Panc1 (cell line): ENCODE data around the gene GTF3A. TPM values are rescaled to one million over a fixed set of nuclear protein-coding genes. Genes with fewer than 3 reads are reported as not detected.

Source experiments
- ATAC-seq: fragments of 200-7000 bp; cut with Tn5 transposase; 2 replicates; pipeline ENCODE4 v1.9.1; 2020; ENCODE audit warnings: mild to moderate bottlenecking, moderate library complexity
- BruUV-seq: library from RNA; stranded (reverse); fragments of 400-500 nt; replicated peaks from 2 replicates; lab custom pipeline; 2021; lab: Mats Ljungman, UMichigan
- CTCF ChIA-PET: fragments of 300-600 bp; sonication (Branson Sonifier 250); formaldehyde crosslinking; loops from one replicate; lab custom pipeline; 2022; ENCODE audit warnings: antibody characterized with exemption; lab: Charles Lee
- POLR2A ChIA-PET: fragments of 300-600 bp; sonication (Branson Sonifier 250); formaldehyde crosslinking; loops from one replicate; lab custom pipeline; 2022; ENCODE audit warnings: antibody characterized with exemption; lab: Charles Lee
- DNase-seq: peaks from one replicate; pipeline ENCODE4 v3.0.0-alpha.2; 2010; ENCODE audit warnings: low read depth, low spot score
- H3K27ac ChIP-seq: 2 replicates; pipeline ENCODE4 v1.5.1; 2011; ENCODE audit warnings: mild to moderate bottlenecking, low read length, inconsistent platforms
- H3K27me3 ChIP-seq: fragments of 200-500 bp; sonication (Bioruptor generic); 2 replicates; pipeline ENCODE4 v1.6.0; 2014; ENCODE audit warnings: low read length, inconsistent platforms; ENCODE audit not compliant: control insufficient read depth, insufficient read depth
- H3K36me3 ChIP-seq: fragments of 200-500 bp; sonication (Bioruptor generic); 2 replicates; pipeline ENCODE4 v1.5.1; 2014; ENCODE audit warnings: inconsistent platforms, mild to moderate bottlenecking, low read length, moderate library complexity; ENCODE audit not compliant: control insufficient read depth, insufficient read depth
- H3K4me1 ChIP-seq: 2 replicates; pipeline ENCODE4 v1.5.1; 2011; ENCODE audit warnings: inconsistent platforms, mild to moderate bottlenecking, low read length, moderate library complexity; ENCODE audit not compliant: control insufficient read depth, insufficient read depth
- H3K4me3 ChIP-seq, 2 experiments: 2 replicates each; pipeline ENCODE4 v1.5.1; 2011 to 2012; ENCODE audit warnings: low read depth in 2 of 2, low read length in 2 of 2, mild to moderate bottlenecking in 2 of 2, inconsistent platforms in 1 of 2, moderate library complexity in 1 of 2
- H3K9me3 ChIP-seq: fragments of 200-500 bp; sonication (Bioruptor generic); 2 replicates; pipeline ENCODE4 v1.5.1; 2014; ENCODE audit warnings: low read depth, mild to moderate bottlenecking, inconsistent platforms, low read length, moderate library complexity; ENCODE audit not compliant: control insufficient read depth, insufficient read depth
- POLR2AphosphoS5 ChIP-seq: IDR thresholded peaks from 2 replicates; pipeline ENCODE4 v1.6.1; 2012; ENCODE audit warnings: mild to moderate bottlenecking, low read depth, low read length, moderate library complexity
- SIN3A ChIP-seq: IDR thresholded peaks from 2 replicates; pipeline ENCODE4 v1.6.1; 2012; ENCODE audit warnings: low read depth, mild to moderate bottlenecking, low read length, moderate library complexity, borderline replicate concordance; ENCODE audit not compliant: insufficient read depth
- TCF7L2 ChIP-seq: IDR thresholded peaks from 2 replicates; pipeline ENCODE4 v1.6.1; 2011; ENCODE audit warnings: mild to moderate bottlenecking, low read depth, low read length, inconsistent platforms
- in situ Hi-C: cut with HindIII; loops from 2 replicates; pipeline ENCODE4 v1.10.0; 2016; ENCODE audit warnings: low sequenced_read_pairs, low pct_unique_long_range_greater_than_20kb
- intact Hi-C: fragments of 100-400 bp; cut with micrococcal nuclease; formaldehyde crosslinking; loops from one replicate; pipeline ENCODE4 v1.10.0; 2022; ENCODE audit not compliant: unreplicated experiment
- total RNA-seq: library from RNA; stranded (reverse); gene quantifications from one replicate; pipeline ENCODE4 v1.2.1, GENCODE V29; 2021; ENCODE audit not compliant: unreplicated experiment
- TF ChIP-seq, protein P1 (sequence below): fragments of 450-650 bp; IDR thresholded peaks from 2 replicates; pipeline ENCODE4 v1.5.1; 2017; ENCODE audit warnings: mild to moderate bottlenecking
- TF ChIP-seq, protein P2 (sequence below), 2 experiments: IDR thresholded peaks; 2 replicates each; pipeline ENCODE4 v1.6.1; 2011 to 2012; ENCODE audit warnings: low read depth in 2 of 2, control low read depth in 1 of 2, low read length in 1 of 2, mild to moderate bottlenecking in 1 of 2, moderate library complexity in 1 of 2; ENCODE audit not compliant: insufficient read depth in 1 of 2

The GTF3A gene
- total RNA-seq, 1 experiment from 2014 or later, result 111 TPM

DNA sequence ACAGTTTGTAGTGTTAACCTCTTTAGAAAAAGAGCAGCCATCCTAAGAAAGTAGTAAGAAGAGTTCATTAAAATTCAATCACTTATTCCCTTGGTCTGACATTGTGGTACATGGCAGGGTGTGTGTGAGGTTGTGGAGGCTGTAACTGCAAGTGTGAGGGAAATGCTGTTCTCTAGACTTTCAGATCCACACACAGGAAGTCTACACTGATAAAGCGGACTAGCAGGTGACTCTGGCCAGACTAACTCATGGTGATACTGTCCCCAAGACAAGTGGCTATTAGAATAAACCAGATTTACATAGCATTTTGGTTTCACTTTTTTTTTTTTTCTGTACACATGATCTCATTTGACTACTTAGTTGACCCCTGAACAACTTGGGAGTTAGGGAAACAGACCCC, 16.0 kb downstream of the GTF3A start:
- no peak for DNase-seq
- Histone ChIP-seq H3K9me3 (no peaks in the 10 kb centered on the region), H3K27ac (no peak overlapping the region), H3K4me3 (no peak overlapping the region), H3K27me3 (no peaks in the 10 kb centered on the region), H3K36me3 (peaks cover 2% of the 10 kb centered on the region; the same call in 1 of the 2 replicates), H3K4me1 (no peaks in the 10 kb centered on the region)
- POLR2A ChIA-PET, result no interaction called here
- no peak for ATAC-seq
- CTCF ChIA-PET, result no interaction called here
- intact Hi-C loops, result no loop called here
- TF ChIP-seq TCF7L2, result no peak
- no peak for TF ChIP-seq POLR2AphosphoS5
- TF ChIP-seq SIN3A, result no peak
- TF ChIP-seq, protein P1, sequence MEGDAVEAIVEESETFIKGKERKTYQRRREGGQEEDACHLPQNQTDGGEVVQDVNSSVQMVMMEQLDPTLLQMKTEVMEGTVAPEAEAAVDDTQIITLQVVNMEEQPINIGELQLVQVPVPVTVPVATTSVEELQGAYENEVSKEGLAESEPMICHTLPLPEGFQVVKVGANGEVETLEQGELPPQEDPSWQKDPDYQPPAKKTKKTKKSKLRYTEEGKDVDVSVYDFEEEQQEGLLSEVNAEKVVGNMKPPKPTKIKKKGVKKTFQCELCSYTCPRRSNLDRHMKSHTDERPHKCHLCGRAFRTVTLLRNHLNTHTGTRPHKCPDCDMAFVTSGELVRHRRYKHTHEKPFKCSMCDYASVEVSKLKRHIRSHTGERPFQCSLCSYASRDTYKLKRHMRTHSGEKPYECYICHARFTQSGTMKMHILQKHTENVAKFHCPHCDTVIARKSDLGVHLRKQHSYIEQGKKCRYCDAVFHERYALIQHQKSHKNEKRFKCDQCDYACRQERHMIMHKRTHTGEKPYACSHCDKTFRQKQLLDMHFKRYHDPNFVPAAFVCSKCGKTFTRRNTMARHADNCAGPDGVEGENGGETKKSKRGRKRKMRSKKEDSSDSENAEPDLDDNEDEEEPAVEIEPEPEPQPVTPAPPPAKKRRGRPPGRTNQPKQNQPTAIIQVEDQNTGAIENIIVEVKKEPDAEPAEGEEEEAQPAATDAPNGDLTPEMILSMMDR, result no peak
- TF ChIP-seq, protein P2, sequence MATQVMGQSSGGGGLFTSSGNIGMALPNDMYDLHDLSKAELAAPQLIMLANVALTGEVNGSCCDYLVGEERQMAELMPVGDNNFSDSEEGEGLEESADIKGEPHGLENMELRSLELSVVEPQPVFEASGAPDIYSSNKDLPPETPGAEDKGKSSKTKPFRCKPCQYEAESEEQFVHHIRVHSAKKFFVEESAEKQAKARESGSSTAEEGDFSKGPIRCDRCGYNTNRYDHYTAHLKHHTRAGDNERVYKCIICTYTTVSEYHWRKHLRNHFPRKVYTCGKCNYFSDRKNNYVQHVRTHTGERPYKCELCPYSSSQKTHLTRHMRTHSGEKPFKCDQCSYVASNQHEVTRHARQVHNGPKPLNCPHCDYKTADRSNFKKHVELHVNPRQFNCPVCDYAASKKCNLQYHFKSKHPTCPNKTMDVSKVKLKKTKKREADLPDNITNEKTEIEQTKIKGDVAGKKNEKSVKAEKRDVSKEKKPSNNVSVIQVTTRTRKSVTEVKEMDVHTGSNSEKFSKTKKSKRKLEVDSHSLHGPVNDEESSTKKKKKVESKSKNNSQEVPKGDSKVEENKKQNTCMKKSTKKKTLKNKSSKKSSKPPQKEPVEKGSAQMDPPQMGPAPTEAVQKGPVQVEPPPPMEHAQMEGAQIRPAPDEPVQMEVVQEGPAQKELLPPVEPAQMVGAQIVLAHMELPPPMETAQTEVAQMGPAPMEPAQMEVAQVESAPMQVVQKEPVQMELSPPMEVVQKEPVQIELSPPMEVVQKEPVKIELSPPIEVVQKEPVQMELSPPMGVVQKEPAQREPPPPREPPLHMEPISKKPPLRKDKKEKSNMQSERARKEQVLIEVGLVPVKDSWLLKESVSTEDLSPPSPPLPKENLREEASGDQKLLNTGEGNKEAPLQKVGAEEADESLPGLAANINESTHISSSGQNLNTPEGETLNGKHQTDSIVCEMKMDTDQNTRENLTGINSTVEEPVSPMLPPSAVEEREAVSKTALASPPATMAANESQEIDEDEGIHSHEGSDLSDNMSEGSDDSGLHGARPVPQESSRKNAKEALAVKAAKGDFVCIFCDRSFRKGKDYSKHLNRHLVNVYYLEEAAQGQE (IDR thresholded peaks at IDR 0.05; ENCODE audit: insufficient read depth in 1 of 2, low read depth in 2 of 2, low read length in 1 of 2), result no peak
- in situ Hi-C loops, result no loop called here
- no TSS peak for BruUV-seq

DNA sequence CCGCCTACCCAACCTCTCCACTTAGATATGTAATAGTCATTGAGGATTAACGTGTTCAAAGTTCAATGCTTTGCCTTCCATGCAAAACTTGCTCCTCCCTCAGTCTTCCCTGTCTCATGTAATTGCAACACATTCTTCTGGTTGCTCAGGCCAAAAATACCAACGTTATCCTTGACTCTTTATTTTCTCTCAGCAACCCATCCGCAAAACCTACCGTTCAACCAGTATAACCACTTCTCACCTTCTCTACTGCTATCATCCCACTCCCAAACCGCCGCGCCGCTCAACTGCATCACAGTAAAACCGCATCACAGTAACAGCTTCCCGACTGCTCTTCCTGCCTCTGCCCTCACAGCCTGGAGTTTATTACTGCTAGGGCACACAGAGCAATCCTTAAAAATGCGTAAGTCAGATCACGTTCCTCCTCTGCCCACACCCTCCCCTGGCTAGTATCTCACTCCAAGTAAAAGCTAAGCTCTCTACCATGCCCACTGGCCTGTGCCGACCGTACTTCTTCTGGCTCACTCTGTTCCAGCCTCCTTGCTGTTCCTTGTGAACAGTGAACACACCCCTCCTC, 17.7 kb downstream of the GTF3A start:
- ChIA-PET CTCF (no interaction called here), POLR2A (no interaction called here)
- H3K36me3 ChIP-seq, result no peaks in the 10 kb centered on the region
- DNase-seq, result no peak
- H3K27ac ChIP-seq, result no peak overlapping the region
- intact Hi-C loops, result no loop called here
- in situ Hi-C loops, result no loop called here
- TF ChIP-seq SIN3A, result no peak
- TF ChIP-seq, protein P2 (IDR thresholded peaks at IDR 0.05; ENCODE audit: insufficient read depth in 1 of 2, low read depth in 2 of 2, low read length in 1 of 2), result no peak
- TF ChIP-seq POLR2AphosphoS5, result no peak
- no peak for TF ChIP-seq TCF7L2
- TF ChIP-seq, protein P1, result no peak
- H3K9me3 ChIP-seq, result no peaks in the 10 kb centered on the region
- no peaks in the 10 kb centered on the region for H3K27me3 ChIP-seq
- no peaks in the 10 kb centered on the region for H3K4me1 ChIP-seq
- no peak for ATAC-seq
- BruUV-seq, result no TSS peak
- no peak overlapping the region for H3K4me3 ChIP-seq
